ENCODE measurements around the gene KCNQ4.

DNA sequence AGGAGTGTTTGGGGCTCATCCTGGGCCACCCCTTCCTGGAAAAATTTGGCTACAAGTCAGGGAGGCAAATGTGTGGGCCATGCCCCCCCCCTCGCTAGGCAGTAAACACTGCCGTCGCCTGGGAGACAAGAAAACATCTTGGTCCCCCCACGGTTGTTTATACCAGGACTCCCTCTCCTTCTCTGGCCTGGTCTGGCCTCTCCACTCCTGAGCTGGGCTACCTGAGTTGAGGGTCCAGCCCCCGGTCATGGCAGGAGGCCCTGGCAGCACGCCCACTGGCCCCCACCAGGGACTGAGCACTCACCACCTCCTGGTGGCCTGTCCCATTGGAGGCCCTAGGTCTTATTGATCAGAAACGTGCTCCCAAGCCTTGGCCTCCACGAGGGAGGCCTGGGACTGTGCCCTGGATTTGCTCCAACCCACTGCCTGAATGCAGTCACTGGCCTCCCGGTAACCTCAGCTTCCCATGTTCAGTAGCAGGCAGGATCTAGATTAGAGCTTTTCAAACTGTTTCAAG, 15.8 kb downstream of the KCNQ4 start:
- TF ChIP-seq POLR2AphosphoS5 (IDR thresholded peaks at IDR 0.05; ENCODE audit: insufficient read depth, low read depth, low read length): no peak
- TF ChIP-seq EZH2 (IDR thresholded peaks at IDR 0.05; ENCODE audit: borderline replicate concordance, low read depth, low read length, severe bottlenecking): no peak
- TF ChIP-seq, protein P1, sequence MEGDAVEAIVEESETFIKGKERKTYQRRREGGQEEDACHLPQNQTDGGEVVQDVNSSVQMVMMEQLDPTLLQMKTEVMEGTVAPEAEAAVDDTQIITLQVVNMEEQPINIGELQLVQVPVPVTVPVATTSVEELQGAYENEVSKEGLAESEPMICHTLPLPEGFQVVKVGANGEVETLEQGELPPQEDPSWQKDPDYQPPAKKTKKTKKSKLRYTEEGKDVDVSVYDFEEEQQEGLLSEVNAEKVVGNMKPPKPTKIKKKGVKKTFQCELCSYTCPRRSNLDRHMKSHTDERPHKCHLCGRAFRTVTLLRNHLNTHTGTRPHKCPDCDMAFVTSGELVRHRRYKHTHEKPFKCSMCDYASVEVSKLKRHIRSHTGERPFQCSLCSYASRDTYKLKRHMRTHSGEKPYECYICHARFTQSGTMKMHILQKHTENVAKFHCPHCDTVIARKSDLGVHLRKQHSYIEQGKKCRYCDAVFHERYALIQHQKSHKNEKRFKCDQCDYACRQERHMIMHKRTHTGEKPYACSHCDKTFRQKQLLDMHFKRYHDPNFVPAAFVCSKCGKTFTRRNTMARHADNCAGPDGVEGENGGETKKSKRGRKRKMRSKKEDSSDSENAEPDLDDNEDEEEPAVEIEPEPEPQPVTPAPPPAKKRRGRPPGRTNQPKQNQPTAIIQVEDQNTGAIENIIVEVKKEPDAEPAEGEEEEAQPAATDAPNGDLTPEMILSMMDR (IDR thresholded peaks at IDR 0.05; ENCODE audit: extremely low read depth in 1 of 2, insufficient read depth in 1 of 2, low read depth in 1 of 2, low read length in 2 of 2): no peak
- no peak for TF ChIP-seq POLR2A (IDR thresholded peaks at IDR 0.05; ENCODE audit: low read depth, low read length)
- no peak for TF ChIP-seq GATA2 (IDR thresholded peaks at IDR 0.05; ENCODE audit: insufficient read depth, insufficient read length, low read depth, low read length)
- no peak for TF ChIP-seq FOS (IDR thresholded peaks at IDR 0.05; ENCODE audit: borderline replicate concordance, insufficient read depth, low read length)
- TF ChIP-seq, protein P2, sequence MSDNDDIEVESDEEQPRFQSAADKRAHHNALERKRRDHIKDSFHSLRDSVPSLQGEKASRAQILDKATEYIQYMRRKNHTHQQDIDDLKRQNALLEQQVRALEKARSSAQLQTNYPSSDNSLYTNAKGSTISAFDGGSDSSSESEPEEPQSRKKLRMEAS (IDR thresholded peaks at IDR 0.05; ENCODE audit: insufficient read depth, insufficient read length): no peak
- TF ChIP-seq JUN (IDR thresholded peaks at IDR 0.05; ENCODE audit: borderline replicate concordance, insufficient read depth, insufficient read length, low read depth): no peak
